H9 (cell line): Measurements from ENCODE around the gene VWF. TPM values are rescaled to one million over a fixed set of nuclear protein-coding genes. Genes with fewer than 3 reads are reported as not detected.

Source experiments
- DNase-seq: peaks from one replicate; pipeline ENCODE4 v3.0.0-alpha.2; 2017
- H2AFZ ChIP-seq: one replicate; pipeline ENCODE4 v1.6.1; 2013; ENCODE audit warnings: mild to moderate bottlenecking, low read length, control low read depth, moderate library complexity
- H2AK5ac ChIP-seq: 2 replicates; pipeline ENCODE4 v1.6.1; 2013; ENCODE audit warnings: low read length, control low read depth, mixed read lengths; ENCODE audit not compliant: insufficient read length
- H2BK120ac ChIP-seq: one replicate; pipeline ENCODE4 v1.6.1; 2013; ENCODE audit warnings: low read depth, mild to moderate bottlenecking, low read length, control low read depth, inconsistent platforms; ENCODE audit not compliant: poor library complexity, severe bottlenecking
- H2BK12ac ChIP-seq: 2 replicates; pipeline ENCODE4 v1.6.1; 2013; ENCODE audit warnings: low read length, control low read depth, mixed read lengths, low read depth; ENCODE audit not compliant: insufficient read length
- H2BK15ac ChIP-seq: 2 replicates; pipeline ENCODE4 v1.6.1; 2013; ENCODE audit warnings: low read depth, low read length, control low read depth
- H2BK20ac ChIP-seq: one replicate; pipeline ENCODE4 v1.6.1; 2013; ENCODE audit warnings: low read depth, mild to moderate bottlenecking, low read length, control low read depth, inconsistent platforms; ENCODE audit not compliant: poor library complexity, severe bottlenecking
- H2BK5ac ChIP-seq: 2 replicates; pipeline ENCODE4 v1.6.1; 2013; ENCODE audit warnings: low read length, control low read depth, mixed read lengths; ENCODE audit not compliant: insufficient read length
- H3K14ac ChIP-seq: 2 replicates; pipeline ENCODE4 v1.6.1; 2013; ENCODE audit warnings: low read length, control low read depth; ENCODE audit not compliant: insufficient read depth
- H3K18ac ChIP-seq: 2 replicates; pipeline ENCODE4 v1.6.1; 2013; ENCODE audit warnings: low read depth, mild to moderate bottlenecking, mixed read lengths, low read length, control low read depth; ENCODE audit not compliant: insufficient read length
- H3K23ac ChIP-seq: 2 replicates; pipeline ENCODE4 v1.6.1; 2013; ENCODE audit warnings: low read length, control low read depth, mixed read lengths, low read depth; ENCODE audit not compliant: insufficient read length
- H3K23me2 ChIP-seq: 2 replicates; pipeline ENCODE4 v1.6.1; 2013; ENCODE audit warnings: low read depth, mild to moderate bottlenecking, mixed read lengths, low read length, control low read depth; ENCODE audit not compliant: insufficient read length, poor library complexity, severe bottlenecking
- H3K27ac ChIP-seq: 2 replicates; pipeline ENCODE4 v1.5.1; 2013; ENCODE audit warnings: low read length, control low read depth, mixed read lengths, low read depth; ENCODE audit not compliant: insufficient read length
- H3K27me3 ChIP-seq: 2 replicates; pipeline ENCODE4 v1.6.1; 2013; ENCODE audit warnings: low read length, control low read depth, inconsistent platforms; ENCODE audit not compliant: insufficient read depth
- H3K4ac ChIP-seq: 2 replicates; pipeline ENCODE4 v1.6.1; 2013; ENCODE audit warnings: low read depth, mild to moderate bottlenecking, control low read depth, inconsistent platforms, low read length, moderate library complexity
- H3K4me1 ChIP-seq: 2 replicates; pipeline ENCODE4 v1.6.1; 2013; ENCODE audit warnings: low read length, control low read depth, inconsistent platforms; ENCODE audit not compliant: insufficient read depth
- H3K4me2 ChIP-seq: 2 replicates; pipeline ENCODE4 v1.6.1; 2013; ENCODE audit warnings: low read length, control low read depth, mixed read lengths; ENCODE audit not compliant: insufficient read length, insufficient read depth
- H3K56ac ChIP-seq: 2 replicates; pipeline ENCODE4 v1.6.1; 2013; ENCODE audit warnings: low read depth, mild to moderate bottlenecking, mixed read lengths, low read length, control low read depth; ENCODE audit not compliant: insufficient read length
- H3K79me1 ChIP-seq: 2 replicates; pipeline ENCODE4 v1.6.1; 2013; ENCODE audit warnings: low read depth, mild to moderate bottlenecking, moderate library complexity, low read length, control low read depth, inconsistent platforms; ENCODE audit not compliant: insufficient read depth, poor library complexity, severe bottlenecking
- H3K79me2 ChIP-seq: 2 replicates; pipeline ENCODE4 v1.6.1; 2013; ENCODE audit warnings: low read length, control low read depth, inconsistent platforms; ENCODE audit not compliant: insufficient read depth
- H3K9ac ChIP-seq: 2 replicates; pipeline ENCODE4 v1.6.1; 2013; ENCODE audit warnings: low read length, control low read depth, mixed read lengths; ENCODE audit not compliant: insufficient read length; ENCODE audit errors: extremely low read depth
- H3K9me3 ChIP-seq: one replicate; pipeline ENCODE4 v1.6.1; 2013; ENCODE audit warnings: low read depth, low read length, inconsistent platforms; ENCODE audit not compliant: control insufficient read depth
- H3T11ph ChIP-seq: one replicate; pipeline ENCODE4 v1.6.1; 2013; ENCODE audit warnings: mild to moderate bottlenecking, low read length, control low read depth, inconsistent platforms
- H4K20me1 ChIP-seq: one replicate; pipeline ENCODE4 v1.6.1; 2013; ENCODE audit not compliant: control insufficient read depth, insufficient read length, insufficient read depth
- H4K5ac ChIP-seq: 2 replicates; pipeline ENCODE4 v1.6.1; 2013; ENCODE audit warnings: low read depth, mild to moderate bottlenecking, mixed read lengths, low read length, control low read depth; ENCODE audit not compliant: insufficient read length
- H4K8ac ChIP-seq: replicated peaks from 2 replicates; pipeline ENCODE4 v1.6.1; 2013; ENCODE audit warnings: low read length, control low read depth, mixed read lengths, low read depth; ENCODE audit not compliant: insufficient read length
- H4K91ac ChIP-seq: 2 replicates; pipeline ENCODE4 v1.6.1; 2013; ENCODE audit warnings: low read depth, mild to moderate bottlenecking, moderate library complexity, mixed read lengths, low read length, control low read depth; ENCODE audit not compliant: insufficient read length
- H3K27ac Mint-ChIP-seq, 3 experiments: 2 replicates in 2 of 3; 3 replicates in 1 of 3; pipeline ENCODE4 v1.8.0; 2020 to 2021; ENCODE audit warnings: mixed read lengths in 3 of 3, mild to moderate bottlenecking in 1 of 3, moderate library complexity in 1 of 3
- H3K27me3 Mint-ChIP-seq: 2 replicates; pipeline ENCODE4 v1.8.0; 2021; ENCODE audit warnings: low read depth, mild to moderate bottlenecking, moderate library complexity, mixed read lengths
- H3K36me3 Mint-ChIP-seq, 3 experiments: 2 replicates in 2 of 3; 3 replicates in 1 of 3; pipeline ENCODE4 v1.8.0; 2020 to 2021; ENCODE audit warnings: low read depth in 3 of 3, mixed read lengths in 3 of 3; ENCODE audit not compliant: insufficient read depth in 1 of 3
- H3K4me1 Mint-ChIP-seq, 2 experiments: 2 replicates each; pipeline ENCODE4 v1.8.0; 2020; ENCODE audit warnings: mixed read lengths in 2 of 2
- H3K4me3 Mint-ChIP-seq, 2 experiments: 2 replicates in 1 of 2; 3 replicates in 1 of 2; pipeline ENCODE4 v1.8.0; 2020 to 2021; ENCODE audit warnings: mild to moderate bottlenecking in 2 of 2, mixed read lengths in 2 of 2, moderate library complexity in 1 of 2
- H3K9me3 Mint-ChIP-seq, 2 experiments: 2 replicates in 1 of 2; 3 replicates in 1 of 2; pipeline ENCODE4 v1.8.0; 2020; ENCODE audit warnings: mild to moderate bottlenecking in 2 of 2, mixed read lengths in 2 of 2, moderate library complexity in 1 of 2
- WGBS: extraction: QIAGEN DNeasy Blood & Tissue Kit; methylation state at CpG from one replicate; pipeline ENCODE4 v1.1.7; 2013; ENCODE audit warnings: missing lambda C conversion rate, low lambda C conversion rate, mixed read lengths; ENCODE audit not compliant: insufficient read length; ENCODE audit errors: extremely low coverage; 5-methylcytosine and 5-hydroxymethylcytosine counted together
- total RNA-seq: library from RNA; stranded (reverse); gene quantifications from 2 replicates; pipeline ENCODE4 v1.2.1, GENCODE V29; 2021
- TF ChIP-seq, protein P1 (sequence below): fragments of 200-600 bp; sonication (generic); conservative IDR thresholded peaks from 3 replicates; pipeline ENCODE4 v1.8.0; 2021; ENCODE audit warnings: antibody characterized with exemption, mild to moderate bottlenecking

VWF gene
- total RNA-seq, 1 experiment from 2014 or later, result 0.17 TPM

DNA sequence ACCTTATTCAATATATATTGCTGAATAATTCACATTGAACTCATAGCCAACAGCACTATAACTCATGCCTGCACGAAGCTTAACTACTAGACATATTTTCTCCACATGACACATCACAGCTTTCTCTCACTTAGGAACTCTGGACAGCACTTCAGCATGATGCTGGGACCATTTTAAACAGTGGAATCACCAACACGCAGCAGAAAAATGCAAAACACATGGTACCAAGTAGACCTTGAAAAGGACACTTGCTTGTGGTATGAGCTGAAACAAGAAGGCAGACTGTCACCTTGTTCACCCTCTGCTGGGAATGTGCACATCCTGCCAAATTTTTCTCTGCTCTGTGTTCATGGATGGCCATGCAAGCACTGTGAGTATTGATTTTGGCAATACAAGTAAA lies 40.9 kb upstream of the VWF start:
- no peak overlapping the region for H4K8ac ChIP-seq
- no peak overlapping the region for H4K5ac ChIP-seq
- H2AFZ ChIP-seq, result no peak overlapping the region
- no peaks in the 10 kb centered on the region for H3K9me3 ChIP-seq
- H2BK15ac ChIP-seq, result no peak overlapping the region
- no peaks in the 10 kb centered on the region for H4K20me1 ChIP-seq
- H3K79me2 ChIP-seq, result no peaks in the 10 kb centered on the region
- peaks cover 7 to 8% of the 10 kb centered on the region in 2 experiments; a peak in 3 of 4 replicates for H3K4me1 Mint-ChIP-seq
- H3K27ac ChIP-seq, result no peak overlapping the region
- no peak overlapping the region for H2BK120ac ChIP-seq
- no peak overlapping the region for H3K23ac ChIP-seq
- H3K9me3 Mint-ChIP-seq, result no peaks in the 10 kb centered on the region
- no peak overlapping the region for H3K4me3 Mint-ChIP-seq
- no peak overlapping the region for H3K9ac ChIP-seq
- no peak for DNase-seq
- H2BK5ac ChIP-seq, result no peak overlapping the region
- peaks cover 4% of the 10 kb centered on the region for H3K27me3 Mint-ChIP-seq
- H3K18ac ChIP-seq, result no peak overlapping the region
- H3K4me2 ChIP-seq, result no peak overlapping the region
- H2BK20ac ChIP-seq, result no peak overlapping the region
- no peak overlapping the region for H3K56ac ChIP-seq
- no peaks in the 10 kb centered on the region for H3K36me3 Mint-ChIP-seq
- WGBS, result no CpG with 5 or more reads among the region's 2 CpGs
- H3K23me2 ChIP-seq, result no peaks in the 10 kb centered on the region
- no peaks in the 10 kb centered on the region for H3K27me3 ChIP-seq
- no peak overlapping the region for H3T11ph ChIP-seq
- H4K91ac ChIP-seq, result no peak overlapping the region
- H2AK5ac ChIP-seq, result no peak overlapping the region
- H2BK12ac ChIP-seq, result no peak overlapping the region
- no peaks in the 10 kb centered on the region; the same call in 1 of the 2 replicates for H3K4me1 ChIP-seq
- H3K4ac ChIP-seq, result no peak overlapping the region
- no peak overlapping the region for H3K27ac Mint-ChIP-seq
- H3K79me1 ChIP-seq, result no peaks in the 10 kb centered on the region
- no peak overlapping the region for H3K14ac ChIP-seq
- TF ChIP-seq, protein P1, sequence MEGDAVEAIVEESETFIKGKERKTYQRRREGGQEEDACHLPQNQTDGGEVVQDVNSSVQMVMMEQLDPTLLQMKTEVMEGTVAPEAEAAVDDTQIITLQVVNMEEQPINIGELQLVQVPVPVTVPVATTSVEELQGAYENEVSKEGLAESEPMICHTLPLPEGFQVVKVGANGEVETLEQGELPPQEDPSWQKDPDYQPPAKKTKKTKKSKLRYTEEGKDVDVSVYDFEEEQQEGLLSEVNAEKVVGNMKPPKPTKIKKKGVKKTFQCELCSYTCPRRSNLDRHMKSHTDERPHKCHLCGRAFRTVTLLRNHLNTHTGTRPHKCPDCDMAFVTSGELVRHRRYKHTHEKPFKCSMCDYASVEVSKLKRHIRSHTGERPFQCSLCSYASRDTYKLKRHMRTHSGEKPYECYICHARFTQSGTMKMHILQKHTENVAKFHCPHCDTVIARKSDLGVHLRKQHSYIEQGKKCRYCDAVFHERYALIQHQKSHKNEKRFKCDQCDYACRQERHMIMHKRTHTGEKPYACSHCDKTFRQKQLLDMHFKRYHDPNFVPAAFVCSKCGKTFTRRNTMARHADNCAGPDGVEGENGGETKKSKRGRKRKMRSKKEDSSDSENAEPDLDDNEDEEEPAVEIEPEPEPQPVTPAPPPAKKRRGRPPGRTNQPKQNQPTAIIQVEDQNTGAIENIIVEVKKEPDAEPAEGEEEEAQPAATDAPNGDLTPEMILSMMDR, result no peak
